ENCODE data around the gene KRTAP12-2.
"Not testable (repeated sequence)": the region's sequence is repeated elsewhere in the genome, so short reads cannot be mapped to it uniquely, and the experiment has no call there.

KRTAP12-2 gene

GRCh38 chr21:44686000-44686781 lies 19.5 kb upstream of the KRTAP12-2 start:
- no peak for TF ChIP-seq CTCF (IDR thresholded peaks at IDR 0.05; ENCODE audit: low read depth, low read length, missing control alignments)
- no peak overlapping the region for H3K4me3 ChIP-seq (ENCODE audit: low read depth, low read length)
- in situ Hi-C loops (cut with HindIII; ENCODE audit: low pct_ligation_motif_present, low sequenced_read_pairs) = no loop called here
- no peaks in the 10 kb centered on the region for H3K36me3 ChIP-seq (replicated peaks)
- H3K27me3 ChIP-seq (replicated peaks) = peaks cover 17% of the 10 kb centered on the region
- H3K27ac ChIP-seq = no peak overlapping the region
- no peak for DNase-seq

GRCh38 chr21:44685050-44685449 lies 18.3 kb upstream of the KRTAP12-2 start:
- H3K4me3 ChIP-seq (ENCODE audit: low read depth, low read length); in situ Hi-C loops (cut with HindIII; ENCODE audit: low pct_ligation_motif_present, low sequenced_read_pairs); H3K36me3 ChIP-seq (replicated peaks); H3K27ac ChIP-seq; DNase-seq: not testable (repeated sequence)
- H3K27me3 ChIP-seq (replicated peaks) = peaks cover 15% of the 10 kb centered on the region

GRCh38 chr21:44684483-44684882 lies 17.8 kb upstream of the KRTAP12-2 start:
- H3K27me3 ChIP-seq (replicated peaks) = peaks cover 15% of the 10 kb centered on the region
- no peak for DNase-seq
- TF ChIP-seq CTCF (IDR thresholded peaks at IDR 0.05; ENCODE audit: low read depth, low read length, missing control alignments) = no peak
- no peak overlapping the region for H3K4me3 ChIP-seq (ENCODE audit: low read depth, low read length)
- no peaks in the 10 kb centered on the region for H3K36me3 ChIP-seq (replicated peaks)
- H3K27ac ChIP-seq = no peak overlapping the region
- in situ Hi-C loops (cut with HindIII; ENCODE audit: low pct_ligation_motif_present, low sequenced_read_pairs) = no loop called here

- Histone ChIP-seq H3K4me3 (ENCODE audit: low read depth, low read length) (no peak overlapping the region), H3K27me3 (replicated peaks) (peaks cover 15% of the 10 kb centered on the region), H3K27ac (no peak overlapping the region), H3K36me3 (replicated peaks) (no peaks in the 10 kb centered on the region)
- TF ChIP-seq CTCF (IDR thresholded peaks at IDR 0.05; ENCODE audit: low read depth, low read length, missing control alignments) = no peak
- in situ Hi-C loops (cut with HindIII; ENCODE audit: low pct_ligation_motif_present, low sequenced_read_pairs) = no loop called here
- no peak for DNase-seq
Observed at GRCh38 chr21:44684077-44684476, 17.4 kb upstream of the KRTAP12-2 start.

GRCh38 chr21:44682580-44683151 lies 15.9 kb upstream of the KRTAP12-2 start:
- in situ Hi-C loops (cut with HindIII; ENCODE audit: low pct_ligation_motif_present, low sequenced_read_pairs) = no loop called here
- peaks cover 11% of the 10 kb centered on the region for H3K27me3 ChIP-seq (replicated peaks)

More at GRCh38 chr21:44682580-44683151, 15.9 kb upstream of the KRTAP12-2 start:
- TF ChIP-seq CTCF (IDR thresholded peaks at IDR 0.05; ENCODE audit: low read depth, low read length, missing control alignments) = no peak
- Histone ChIP-seq H3K4me3 (ENCODE audit: low read depth, low read length) (no peak overlapping the region), H3K36me3 (replicated peaks) (no peaks in the 10 kb centered on the region), H3K27ac (no peak overlapping the region)
- no peak for DNase-seq

Measured in brain microvascular endothelial cell (primary cell).